Keratinocyte (primary cell): ENCODE measurements around the gene CYP11A1.

ENCODE experiments used
- EZH2 ChIP-seq: IDR thresholded peaks from one replicate; pipeline ENCODE4 v1.6.1; 2012; ENCODE audit warnings: inconsistent platforms, mild to moderate bottlenecking, low read length, moderate library complexity
- TF ChIP-seq, protein P1 (sequence below), 3 experiments: IDR thresholded peaks in 1 of 3; conservative IDR thresholded peaks in 1 of 3; optimal IDR thresholded peaks in 1 of 3; 2 replicates in 2 of 3; 3 replicates in 1 of 3; pipeline versions ENCODE3 to v1.5.1; 2011; ENCODE audit warnings: low read length in 3 of 3, mild to moderate bottlenecking in 3 of 3, moderate library complexity in 2 of 3, control low read depth in 1 of 3, inconsistent platforms in 1 of 3; ENCODE audit not compliant: insufficient read depth in 2 of 3; ENCODE audit errors: extremely low read depth in 1 of 3

DNA sequence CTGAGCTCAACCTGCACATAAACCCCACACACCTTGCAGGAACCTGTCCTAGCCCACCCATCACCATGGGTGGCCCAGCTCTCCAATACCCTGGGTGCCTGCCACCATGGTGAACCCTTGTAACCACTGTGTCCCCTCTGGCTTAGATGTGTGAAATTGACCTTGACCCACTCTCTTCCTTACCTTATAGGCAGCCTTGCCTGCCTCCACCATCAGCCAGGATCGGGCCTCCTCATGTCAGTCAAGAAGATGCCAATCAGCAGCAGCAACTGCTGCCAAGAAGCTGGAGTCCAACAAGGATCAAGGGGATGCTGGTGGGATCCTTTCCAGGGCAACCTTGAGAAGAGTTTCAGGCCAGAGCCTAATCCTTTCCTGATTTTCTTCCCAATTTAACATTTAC, 8.8 kb upstream of the CYP11A1 start:
- TF ChIP-seq, protein P1, sequence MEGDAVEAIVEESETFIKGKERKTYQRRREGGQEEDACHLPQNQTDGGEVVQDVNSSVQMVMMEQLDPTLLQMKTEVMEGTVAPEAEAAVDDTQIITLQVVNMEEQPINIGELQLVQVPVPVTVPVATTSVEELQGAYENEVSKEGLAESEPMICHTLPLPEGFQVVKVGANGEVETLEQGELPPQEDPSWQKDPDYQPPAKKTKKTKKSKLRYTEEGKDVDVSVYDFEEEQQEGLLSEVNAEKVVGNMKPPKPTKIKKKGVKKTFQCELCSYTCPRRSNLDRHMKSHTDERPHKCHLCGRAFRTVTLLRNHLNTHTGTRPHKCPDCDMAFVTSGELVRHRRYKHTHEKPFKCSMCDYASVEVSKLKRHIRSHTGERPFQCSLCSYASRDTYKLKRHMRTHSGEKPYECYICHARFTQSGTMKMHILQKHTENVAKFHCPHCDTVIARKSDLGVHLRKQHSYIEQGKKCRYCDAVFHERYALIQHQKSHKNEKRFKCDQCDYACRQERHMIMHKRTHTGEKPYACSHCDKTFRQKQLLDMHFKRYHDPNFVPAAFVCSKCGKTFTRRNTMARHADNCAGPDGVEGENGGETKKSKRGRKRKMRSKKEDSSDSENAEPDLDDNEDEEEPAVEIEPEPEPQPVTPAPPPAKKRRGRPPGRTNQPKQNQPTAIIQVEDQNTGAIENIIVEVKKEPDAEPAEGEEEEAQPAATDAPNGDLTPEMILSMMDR (optimal IDR thresholded peaks at IDR 0.05 in 1 of 3, IDR thresholded peaks at IDR 0.05 in 1 of 3, conservative IDR thresholded peaks at IDR 0.05 in 1 of 3; ENCODE audit: extremely low read depth in 1 of 3, insufficient read depth in 2 of 3, low read length in 3 of 3) = no peak
- no peak for TF ChIP-seq EZH2
